Nephron progenitor cell (in vitro differentiated cells): ENCODE results near the gene FNIP2.
A peak's percentile ranks its signal among the peaks of the same experiment; 100 is the strongest.

Experiments
- DNase-seq: peaks from one replicate; pipeline ENCODE4 v3.0.0; 2021
- H3K27ac Mint-ChIP-seq: 2 replicates; pipeline ENCODE4 v1.8.0; 2021; ENCODE audit warnings: mild to moderate bottlenecking, moderate library complexity, mixed read lengths
- H3K27me3 Mint-ChIP-seq: 2 replicates; pipeline ENCODE4 v1.8.0; 2021; ENCODE audit warnings: mild to moderate bottlenecking, low read depth, mixed read lengths; ENCODE audit not compliant: poor library complexity
- H3K36me3 Mint-ChIP-seq: 2 replicates; pipeline ENCODE4 v1.8.0; 2021; ENCODE audit warnings: low read depth, mixed read lengths
- H3K4me1 Mint-ChIP-seq: 2 replicates; pipeline ENCODE4 v1.8.0; 2021; ENCODE audit warnings: mixed read lengths
- H3K4me3 Mint-ChIP-seq: 2 replicates; pipeline ENCODE4 v1.8.0; 2021; ENCODE audit warnings: mild to moderate bottlenecking, moderate library complexity, mixed read lengths
- H3K9me3 Mint-ChIP-seq: 2 replicates; pipeline ENCODE4 v1.8.0; 2021; ENCODE audit warnings: mild to moderate bottlenecking, moderate library complexity, mixed read lengths
- TF ChIP-seq, protein P1 (sequence below): fragments of 200-600 bp; sonication (generic); IDR thresholded peaks from 2 replicates; pipeline ENCODE4 v1.5.0; 2021; ENCODE audit warnings: antibody characterized with exemption

FNIP2 gene

DNA sequence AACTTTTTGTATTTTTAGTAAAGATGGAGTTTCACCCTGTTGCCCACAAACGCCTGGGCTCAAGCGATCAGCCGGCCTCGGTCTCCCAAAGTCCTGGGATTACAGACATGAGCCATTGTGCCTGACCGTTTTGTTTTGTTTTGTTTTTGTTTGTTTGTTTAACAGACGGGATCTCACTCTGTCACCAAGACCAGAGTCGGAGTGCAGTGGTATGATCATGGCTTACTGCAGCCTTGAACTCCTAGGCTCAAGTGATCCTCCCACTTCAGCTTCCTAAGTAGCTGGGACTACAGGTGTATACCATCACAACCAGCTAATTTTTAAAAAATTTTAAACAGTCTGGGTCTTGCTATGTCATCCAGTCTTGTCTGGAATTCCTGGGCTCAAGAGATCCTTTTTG lies 53.5 kb downstream of the FNIP2 start:
- Mint-ChIP-seq H3K27ac (no peak overlapping the region), H3K4me1 (peaks cover 49% of the 10 kb centered on the region), H3K4me3 (no peak overlapping the region), H3K9me3 (no peaks in the 10 kb centered on the region), H3K36me3 (no peaks in the 10 kb centered on the region), H3K27me3 (no peaks in the 10 kb centered on the region)
- DNase-seq, result no peak
- TF ChIP-seq, protein P1, sequence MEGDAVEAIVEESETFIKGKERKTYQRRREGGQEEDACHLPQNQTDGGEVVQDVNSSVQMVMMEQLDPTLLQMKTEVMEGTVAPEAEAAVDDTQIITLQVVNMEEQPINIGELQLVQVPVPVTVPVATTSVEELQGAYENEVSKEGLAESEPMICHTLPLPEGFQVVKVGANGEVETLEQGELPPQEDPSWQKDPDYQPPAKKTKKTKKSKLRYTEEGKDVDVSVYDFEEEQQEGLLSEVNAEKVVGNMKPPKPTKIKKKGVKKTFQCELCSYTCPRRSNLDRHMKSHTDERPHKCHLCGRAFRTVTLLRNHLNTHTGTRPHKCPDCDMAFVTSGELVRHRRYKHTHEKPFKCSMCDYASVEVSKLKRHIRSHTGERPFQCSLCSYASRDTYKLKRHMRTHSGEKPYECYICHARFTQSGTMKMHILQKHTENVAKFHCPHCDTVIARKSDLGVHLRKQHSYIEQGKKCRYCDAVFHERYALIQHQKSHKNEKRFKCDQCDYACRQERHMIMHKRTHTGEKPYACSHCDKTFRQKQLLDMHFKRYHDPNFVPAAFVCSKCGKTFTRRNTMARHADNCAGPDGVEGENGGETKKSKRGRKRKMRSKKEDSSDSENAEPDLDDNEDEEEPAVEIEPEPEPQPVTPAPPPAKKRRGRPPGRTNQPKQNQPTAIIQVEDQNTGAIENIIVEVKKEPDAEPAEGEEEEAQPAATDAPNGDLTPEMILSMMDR, result no peak

DNA sequence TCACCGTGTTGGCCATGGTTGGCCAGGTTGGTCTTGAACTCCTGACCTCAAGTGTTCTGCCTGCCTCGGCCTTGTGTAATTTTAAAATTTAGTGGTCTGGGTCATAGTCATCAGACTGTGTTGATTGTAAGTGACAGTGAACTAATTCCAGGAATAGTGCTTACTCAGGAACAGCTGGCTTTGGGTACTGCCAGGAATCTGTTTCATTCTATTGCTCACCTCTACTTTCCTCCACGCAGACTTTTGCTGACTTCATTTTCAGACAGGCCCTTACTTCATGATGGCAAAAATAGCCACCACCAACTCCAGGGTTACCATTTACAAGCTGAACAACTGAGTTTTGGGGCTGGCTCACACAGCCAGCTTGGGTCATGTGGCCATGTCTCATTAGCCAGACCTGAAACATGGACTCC lies 54.6 kb downstream of the FNIP2 start:
- no peaks in the 10 kb centered on the region for H3K9me3 Mint-ChIP-seq
- H3K27me3 Mint-ChIP-seq, result no peaks in the 10 kb centered on the region
- H3K36me3 Mint-ChIP-seq, result no peaks in the 10 kb centered on the region
- H3K27ac Mint-ChIP-seq, result no peak overlapping the region
- DNase-seq, result no peak
- TF ChIP-seq, protein P1, result no peak
- H3K4me1 Mint-ChIP-seq, result peaks cover 49% of the 10 kb centered on the region
- no peak overlapping the region for H3K4me3 Mint-ChIP-seq

DNA sequence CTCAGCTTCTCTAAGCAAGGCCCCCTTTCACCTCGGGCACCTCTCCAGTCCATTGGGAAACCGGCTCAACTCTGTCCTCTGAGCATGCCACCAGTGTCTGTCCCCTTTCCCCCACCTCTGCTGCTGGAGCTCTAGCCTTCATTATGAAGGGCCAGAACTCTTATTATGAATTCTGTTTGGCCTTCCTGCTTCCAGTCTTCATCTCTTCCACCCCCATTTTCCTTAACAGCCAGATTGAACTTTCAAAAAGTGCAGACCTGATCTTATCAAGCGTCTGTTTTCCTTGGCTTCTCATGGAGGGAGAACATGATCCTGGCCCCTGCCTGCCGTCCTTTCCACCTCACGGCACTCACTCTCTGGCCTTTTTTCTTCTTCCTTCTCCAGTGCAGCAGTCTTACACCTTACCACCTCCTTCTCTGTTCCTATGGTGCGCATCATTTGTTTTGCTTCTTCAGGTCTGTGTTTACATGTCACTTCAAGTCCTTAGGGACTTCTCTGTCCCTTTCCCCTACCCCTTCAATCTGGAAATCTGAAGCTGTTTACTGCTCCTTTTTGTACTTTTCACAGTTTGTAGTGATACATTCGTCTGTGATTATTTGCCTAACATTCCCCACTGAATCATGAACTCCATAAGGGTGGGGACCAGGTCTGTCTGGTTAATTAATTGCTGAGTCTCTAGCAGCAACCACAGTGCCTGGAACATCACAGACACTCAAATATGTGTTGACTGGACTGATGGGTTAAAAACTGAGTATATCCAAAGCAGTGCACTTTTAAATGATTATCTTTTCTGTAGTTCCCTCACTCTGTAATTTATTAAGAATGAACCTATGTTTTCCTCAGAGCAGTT lies 55.8 kb downstream of the FNIP2 start:
- peak overlapping the region; percentile 97 for H3K27ac Mint-ChIP-seq
- H3K4me1 Mint-ChIP-seq, result peaks cover 47% of the 10 kb centered on the region
- H3K36me3 Mint-ChIP-seq, result peaks cover 7% of the 10 kb centered on the region
- DNase-seq, result no peak
- peaks cover 3% of the 10 kb centered on the region for H3K9me3 Mint-ChIP-seq
- peak overlapping the region; percentile 2 for H3K4me3 Mint-ChIP-seq
- TF ChIP-seq, protein P1, result no peak
- no peaks in the 10 kb centered on the region for H3K27me3 Mint-ChIP-seq

DNA sequence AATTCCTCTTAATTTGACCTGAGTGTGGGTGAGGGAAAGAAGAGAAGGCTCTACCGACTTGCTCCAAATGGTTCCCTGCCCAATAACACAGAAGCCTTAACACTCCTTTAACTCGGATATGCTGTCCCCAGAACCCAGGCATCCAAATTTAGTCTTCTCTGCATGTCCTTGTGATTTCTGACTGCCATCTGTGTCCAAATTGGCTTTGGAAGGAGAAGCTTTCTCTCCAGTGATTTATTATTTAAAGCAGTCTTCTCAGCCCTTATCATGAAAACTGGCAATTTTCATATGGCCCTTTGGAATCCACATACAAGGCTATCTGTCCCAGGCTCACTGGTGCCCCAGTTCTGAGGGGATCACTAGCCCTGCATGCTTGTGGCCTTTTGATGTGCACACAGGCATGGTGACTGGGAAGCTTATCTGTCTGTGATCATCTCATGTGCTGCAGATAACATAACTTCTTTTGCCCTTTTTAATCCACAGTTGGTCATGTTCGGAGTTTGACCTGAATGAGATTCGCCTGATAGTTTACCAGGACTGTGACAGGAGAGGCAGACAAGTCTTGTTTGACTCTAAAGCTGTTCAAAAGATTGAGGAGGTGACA lies 56.7 kb downstream of the FNIP2 start:
- TF ChIP-seq, protein P1, result no peak
- Mint-ChIP-seq H3K27ac (no peak overlapping the region), H3K27me3 (no peaks in the 10 kb centered on the region), H3K36me3 (peaks cover 15% of the 10 kb centered on the region), H3K9me3 (peaks cover 7% of the 10 kb centered on the region), H3K4me3 (no peak overlapping the region), H3K4me1 (peaks cover 42% of the 10 kb centered on the region)
- no peak for DNase-seq

DNA sequence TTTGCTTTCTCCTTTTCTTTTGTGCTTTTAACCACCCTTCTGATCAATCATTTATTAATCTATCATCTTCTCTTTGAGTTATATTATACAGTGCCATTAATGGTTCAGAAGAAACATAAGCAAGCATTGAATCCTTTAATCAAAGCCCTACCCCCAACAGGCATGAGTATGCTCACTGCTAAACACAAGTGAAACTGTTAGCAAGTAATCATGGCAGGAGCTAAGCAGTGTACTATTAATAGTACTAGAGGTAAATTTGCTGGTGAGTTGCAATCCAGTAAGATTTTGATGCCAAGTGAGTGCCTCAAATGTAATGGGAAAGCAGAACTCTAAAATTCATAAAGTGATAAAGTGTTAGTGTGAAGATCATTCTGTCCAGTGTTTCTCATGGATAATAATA lies 57.2 kb downstream of the FNIP2 start:
- Mint-ChIP-seq H3K4me3 (no peak overlapping the region), H3K36me3 (peaks cover 21% of the 10 kb centered on the region), H3K9me3 (peaks cover 7% of the 10 kb centered on the region), H3K4me1 (peaks cover 41% of the 10 kb centered on the region), H3K27me3 (no peaks in the 10 kb centered on the region), H3K27ac (no peak overlapping the region)
- no peak for DNase-seq
- TF ChIP-seq, protein P1, result no peak

DNA sequence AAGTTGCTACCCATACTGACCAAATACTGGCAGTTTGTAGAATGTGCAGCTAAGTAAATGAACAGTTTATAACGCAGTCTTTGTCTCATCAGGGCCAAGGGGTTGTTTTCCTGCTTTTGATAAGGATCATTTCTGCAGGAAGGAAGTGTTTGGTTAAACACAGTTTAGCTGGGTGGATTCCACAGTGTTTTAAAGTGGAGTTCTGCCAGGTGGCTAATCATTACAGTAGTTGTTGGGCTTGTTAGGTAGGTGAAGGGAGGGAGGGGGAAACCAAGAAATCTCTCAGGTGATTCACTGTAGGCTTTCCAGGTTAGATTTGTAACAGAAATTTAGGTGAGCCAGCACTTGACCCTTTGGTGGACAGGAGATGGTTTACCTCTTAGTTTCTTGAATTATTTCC lies 58.1 kb downstream of the FNIP2 start:
- Mint-ChIP-seq H3K27ac (no peak overlapping the region), H3K9me3 (peaks cover 7% of the 10 kb centered on the region), H3K36me3 (peaks cover 29% of the 10 kb centered on the region), H3K4me3 (no peak overlapping the region), H3K27me3 (no peaks in the 10 kb centered on the region), H3K4me1 (peaks cover 35% of the 10 kb centered on the region)
- TF ChIP-seq, protein P1, result no peak
- no peak for DNase-seq
